Hematopoietic multipotent progenitor cell treated with erythropoietin and hydrocortisone succinate and interleukin-3 and kit ligand, for 4 days (in vitro differentiated cells): ENCODE measurements around the gene SLC26A2.

Experiments used
- DNase-seq: peaks from one replicate; pipeline ENCODE4 v3.0.0-alpha.2; 2015

Gene SLC26A2

GRCh38 chr5:149962601-149963300 is 2.2 kb downstream of the SLC26A2 start:
- DNase-seq, result no peak

DNA sequence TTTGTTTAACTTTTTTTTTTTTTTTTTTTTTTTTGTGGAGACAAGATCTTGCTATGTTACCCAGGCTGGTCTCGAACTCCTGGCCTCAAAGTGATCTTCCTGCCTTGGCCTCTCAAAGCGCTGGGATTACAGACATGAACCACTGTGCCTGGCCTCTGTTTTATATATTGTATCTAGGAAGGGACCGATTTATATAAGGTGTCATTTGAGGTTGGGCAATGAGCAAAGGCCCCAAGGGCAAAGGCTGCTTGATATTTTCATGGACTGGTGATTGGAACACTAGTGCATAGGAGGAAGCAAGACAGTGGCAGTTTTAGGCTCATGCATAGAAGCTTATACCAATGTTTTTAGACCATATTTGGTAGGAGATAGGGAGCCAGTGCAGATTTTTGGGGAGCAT is 3.2 kb downstream of the SLC26A2 start:
- no peak for DNase-seq

DNA sequence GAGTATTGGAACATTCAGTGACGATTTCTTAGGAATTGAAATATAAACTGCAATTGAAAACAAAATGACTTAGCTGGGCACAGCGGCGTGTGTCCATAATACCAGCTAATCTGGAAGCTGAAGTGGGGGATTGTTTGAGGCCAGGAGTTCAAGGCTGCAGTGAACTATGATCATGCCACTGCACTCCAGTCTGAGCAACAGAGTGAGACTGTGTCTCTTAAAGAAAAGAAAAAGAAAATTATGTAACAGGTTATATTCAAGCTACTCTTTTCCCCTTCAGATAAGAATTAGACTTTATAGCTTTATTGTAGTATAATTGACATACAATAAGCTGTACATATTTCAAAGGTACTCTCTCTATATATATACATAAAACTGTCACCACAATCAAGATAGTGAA is 6.4 kb downstream of the SLC26A2 start:
- no peak for DNase-seq

GRCh38 chr5:149969181-149969930 is 8.8 kb downstream of the SLC26A2 start:
- no peak for DNase-seq

DNA sequence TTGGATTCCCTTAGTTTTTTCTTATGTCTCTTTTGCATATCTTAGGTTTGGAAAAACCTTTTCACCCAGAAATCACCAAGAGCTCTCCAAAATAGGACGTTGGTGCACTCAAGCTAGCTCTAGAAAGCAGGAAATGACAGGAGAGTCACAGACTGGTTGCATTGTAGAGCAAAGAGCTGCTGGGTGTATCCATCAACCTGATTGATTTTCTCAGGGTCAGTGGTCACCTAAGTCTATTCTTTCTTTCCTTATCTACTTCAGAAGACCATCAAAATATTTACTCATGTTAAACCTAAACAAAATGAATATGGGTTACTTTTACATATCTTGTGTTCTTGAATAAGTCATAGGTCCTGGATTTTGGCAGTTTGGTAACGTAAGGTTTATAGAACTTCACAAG is 14.9 kb downstream of the SLC26A2 start:
- DNase-seq, result no peak

DNA sequence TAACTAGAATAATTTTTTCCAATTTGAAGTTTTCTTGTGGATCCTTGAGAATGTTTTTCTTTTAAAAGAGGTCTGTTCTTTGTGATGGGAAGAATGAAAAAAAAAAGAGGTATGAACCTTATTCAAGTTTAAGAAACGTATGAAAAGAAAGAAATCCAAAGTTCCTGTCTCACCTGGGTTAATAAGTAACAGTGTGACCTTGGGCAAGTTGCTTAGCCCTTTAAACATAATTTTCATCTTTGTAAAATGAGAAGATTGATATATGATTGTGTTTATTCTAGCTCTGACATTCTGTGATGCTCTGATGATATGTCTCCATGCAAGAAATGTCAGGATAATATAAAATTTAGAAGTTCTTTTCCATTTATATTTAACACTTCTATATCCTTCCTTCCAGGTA is 19.3 kb downstream of the SLC26A2 start:
- DNase-seq, result no peak

DNA sequence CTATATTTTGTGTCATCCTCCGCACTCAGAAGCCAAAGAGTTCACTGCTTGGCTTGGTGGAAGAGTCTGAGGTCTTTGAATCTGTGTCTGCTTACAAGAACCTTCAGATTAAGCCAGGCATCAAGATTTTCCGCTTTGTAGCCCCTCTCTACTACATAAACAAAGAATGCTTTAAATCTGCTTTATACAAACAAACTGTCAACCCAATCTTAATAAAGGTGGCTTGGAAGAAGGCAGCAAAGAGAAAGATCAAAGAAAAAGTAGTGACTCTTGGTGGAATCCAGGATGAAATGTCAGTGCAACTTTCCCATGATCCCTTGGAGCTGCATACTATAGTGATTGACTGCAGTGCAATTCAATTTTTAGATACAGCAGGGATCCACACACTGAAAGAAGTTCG is 20.6 kb downstream of the SLC26A2 start:
- no peak for DNase-seq

DNA sequence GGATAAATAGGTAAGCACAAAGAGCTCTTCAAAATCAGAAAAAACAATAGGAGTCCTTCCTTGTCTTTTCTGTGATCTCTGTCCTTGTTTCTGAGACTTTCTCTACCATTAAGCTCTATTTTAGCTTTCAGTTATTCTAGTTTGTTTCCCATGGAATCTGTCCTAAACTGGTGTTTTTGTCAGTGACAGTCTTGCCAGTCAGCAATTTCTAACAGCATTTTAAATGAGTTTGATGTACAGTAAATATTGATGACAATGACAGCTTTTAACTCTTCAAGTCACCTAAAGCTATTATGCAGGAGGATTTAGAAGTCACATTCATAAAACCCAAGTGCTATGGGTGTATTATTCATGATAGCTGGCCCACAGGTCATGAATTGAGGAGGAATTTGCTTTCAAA is 21.9 kb downstream of the SLC26A2 start:
- no peak for DNase-seq

- DNase-seq, result no peak
Observed at GRCh38 chr5:149988126-149988525, 27.6 kb downstream of the SLC26A2 start.

DNA sequence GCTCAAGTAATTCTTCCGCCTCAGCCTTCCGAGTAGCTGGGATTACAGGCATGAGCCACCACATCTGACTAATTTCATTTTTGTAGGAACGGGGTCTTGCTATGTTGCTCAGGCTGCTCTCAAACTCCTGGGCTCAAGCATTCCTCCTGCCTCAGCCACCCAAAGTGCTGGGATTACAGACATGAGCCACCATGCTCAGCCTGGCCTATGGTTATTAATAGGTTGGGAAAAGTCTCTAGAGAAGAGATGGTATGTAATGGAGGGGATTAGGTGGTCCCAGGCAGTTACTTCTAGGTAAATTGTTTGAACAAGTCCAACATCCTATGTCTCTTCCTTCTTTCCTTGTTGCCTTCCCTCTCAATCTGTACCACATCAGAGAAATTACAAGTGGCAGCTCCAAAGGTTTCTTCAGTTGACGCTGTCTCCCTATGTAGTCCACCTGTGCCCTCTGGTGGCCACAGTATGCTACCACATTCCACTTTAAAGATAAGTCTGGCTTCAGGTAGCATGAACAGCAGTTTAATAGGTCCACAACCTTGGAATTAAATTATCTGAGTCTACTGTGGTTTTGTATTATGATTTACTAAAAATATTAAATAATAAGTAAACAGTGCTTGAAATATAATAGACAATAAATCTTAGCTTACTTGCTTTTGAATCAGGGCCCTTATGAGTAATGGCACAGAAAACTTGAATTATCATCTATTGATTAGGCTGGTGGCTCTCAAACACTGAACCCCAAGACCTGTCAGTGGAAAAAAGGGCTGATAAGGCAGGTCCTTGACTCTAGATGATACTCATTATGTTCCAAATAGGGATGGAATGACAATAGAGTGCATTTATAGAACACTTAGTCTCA is 30.2 kb downstream of the SLC26A2 start:
- peak; percentile 91 for DNase-seq

- DNase-seq, result no peak
Observed at GRCh38 chr5:149993471-149993870, 32.9 kb downstream of the SLC26A2 start.

- DNase-seq, result no peak
Observed at GRCh38 chr5:149995385-149996204, 35.0 kb downstream of the SLC26A2 start.

GRCh38 chr5:149996205-149996890 is 35.8 kb downstream of the SLC26A2 start:
- DNase-seq, result no peak

DNA sequence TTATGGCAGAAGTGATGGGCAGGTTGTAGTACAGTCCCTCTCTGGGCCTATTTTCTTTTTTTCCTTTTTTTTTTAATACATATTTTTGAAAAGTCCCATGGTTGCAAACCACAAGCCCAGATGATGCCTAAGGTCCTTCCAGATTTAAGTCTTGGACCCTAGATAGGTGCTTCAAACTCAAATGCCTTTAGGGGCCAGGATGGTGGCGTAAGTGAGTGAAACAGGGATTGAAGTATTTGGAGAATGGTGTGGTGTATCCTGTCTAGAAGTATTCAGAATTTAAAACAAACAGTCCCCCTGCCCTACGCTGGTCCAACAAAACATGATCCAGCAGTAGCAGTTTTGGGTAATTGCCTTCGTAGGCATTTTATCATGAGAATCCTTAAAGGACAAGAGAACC is 37.7 kb downstream of the SLC26A2 start:
- no peak for DNase-seq

GRCh38 chr5:149999359-149999758 is 38.8 kb downstream of the SLC26A2 start:
- no peak for DNase-seq

GRCh38 chr5:149999866-150000255 is 39.3 kb downstream of the SLC26A2 start:
- DNase-seq, result no peak

DNA sequence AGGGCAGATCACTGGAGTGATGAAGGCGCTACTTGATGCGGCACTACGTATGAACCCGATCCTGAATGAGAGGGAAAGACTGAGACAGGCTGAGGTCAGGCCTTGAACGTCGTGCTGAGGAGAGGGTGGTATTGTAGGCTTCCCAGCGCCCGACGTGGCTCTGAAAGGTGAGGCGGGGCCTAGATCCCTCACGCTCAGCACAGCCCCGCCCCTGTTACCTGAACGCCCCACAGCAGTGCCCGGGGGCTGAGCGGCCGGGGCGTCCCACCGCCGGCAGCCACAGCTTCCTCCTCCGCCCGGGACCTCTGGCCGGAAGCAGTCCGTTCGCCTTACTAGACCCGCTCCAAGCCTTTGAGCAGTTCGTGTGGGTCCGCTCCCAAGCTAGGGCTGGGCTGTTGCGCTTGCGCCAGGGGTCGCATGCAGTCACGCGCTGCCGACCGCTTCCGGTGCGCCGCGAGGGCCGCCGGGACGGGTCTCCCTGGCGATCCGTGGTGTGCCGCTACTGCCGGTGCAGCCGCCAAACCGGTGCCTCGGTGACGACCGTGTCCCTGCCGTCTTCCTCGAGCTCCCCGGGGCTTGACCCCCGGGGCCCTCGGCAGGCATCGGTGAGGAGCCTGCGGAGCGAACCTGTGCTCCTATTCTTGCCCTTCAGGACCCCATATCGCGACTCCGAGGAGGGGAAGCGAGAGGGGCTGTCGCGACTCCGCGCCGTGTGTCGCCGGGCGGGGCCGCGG is 39.9 kb downstream of the SLC26A2 start, which contains the start of the genes HMGXB3 and TIGD6:
TSS of gene HMGXB3 (plus strand) at position 484 of the 734 bp plus-strand sequence. CDS start 4,114 bp downstream, outside the sequence.
TSS of gene TIGD6 (minus strand) at position 399 of the 734 bp plus-strand sequence. CDS start 4,306 bp downstream, outside the sequence.
- peak; percentile 99 for DNase-seq

GRCh38 chr5:150000990-150001659 is 40.6 kb downstream of the SLC26A2 start:
- peak; percentile 59 for DNase-seq

DNA sequence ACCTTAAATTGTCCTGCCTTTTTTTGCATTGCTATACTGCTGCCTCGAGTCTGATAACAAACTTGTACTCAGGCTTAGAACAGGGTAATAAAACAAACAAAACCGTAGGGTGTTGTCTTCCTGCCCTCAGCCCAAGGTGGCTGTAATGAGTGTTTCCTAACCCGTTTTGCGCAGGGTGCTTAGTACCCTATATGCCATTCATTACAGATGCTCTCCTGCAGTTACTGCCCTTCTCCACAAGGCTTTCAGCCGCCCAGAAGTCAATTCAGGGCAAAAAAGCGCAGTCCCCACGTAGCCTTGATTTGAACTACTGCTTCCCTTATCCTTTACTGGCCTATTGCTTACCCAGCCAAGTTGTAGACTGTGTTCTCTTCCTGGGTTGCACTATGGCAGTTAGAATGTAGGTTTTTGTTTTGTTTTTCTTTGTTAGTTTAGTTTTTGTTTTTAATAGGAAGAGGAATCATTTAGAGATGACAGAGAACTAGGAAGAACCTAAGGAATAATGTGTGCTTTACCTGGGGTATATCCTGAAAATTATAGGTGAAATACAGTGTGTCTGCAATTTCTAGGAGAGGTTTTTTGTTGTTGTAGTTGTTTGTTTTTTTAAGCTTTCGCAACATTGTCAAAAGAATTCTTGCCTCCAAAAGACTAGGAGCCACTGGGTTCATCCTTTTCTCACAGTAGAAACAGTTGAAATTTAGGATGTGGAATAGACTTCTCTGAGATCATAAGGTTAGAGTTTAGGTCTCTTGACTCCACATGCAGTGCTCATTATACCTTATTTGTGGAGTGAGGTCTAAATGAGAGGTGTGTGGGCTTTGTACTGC is 41.3 kb downstream of the SLC26A2 start:
- peak; percentile 95 for DNase-seq

DNA sequence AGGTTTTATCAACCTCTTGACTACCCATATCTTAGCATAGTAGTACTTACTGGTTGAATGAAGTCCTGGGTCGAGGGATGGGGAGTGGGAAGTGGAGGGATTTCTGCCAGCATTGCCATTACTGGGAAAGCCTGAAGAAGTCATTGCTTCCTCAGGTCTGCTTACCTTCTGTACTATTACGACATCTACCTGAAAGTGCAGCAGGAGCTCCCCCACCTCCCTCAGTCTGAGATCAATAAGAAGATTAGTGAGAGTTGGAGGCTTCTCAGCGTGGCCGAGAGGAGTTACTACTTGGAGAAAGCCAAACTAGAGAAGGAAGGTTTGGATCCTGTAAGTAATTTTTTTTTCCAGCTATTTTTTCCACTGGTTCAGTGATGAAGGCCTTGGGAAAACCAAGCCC is 45.8 kb downstream of the SLC26A2 start:
- DNase-seq, result no peak
